ENCODE results near the gene CCDC134. TPM values are rescaled to one million over a fixed set of nuclear protein-coding genes. Genes with fewer than 3 reads are reported as not detected.

CCDC134 gene
- 1.8 and 2.0 TPM in 2 replicates for polyA plus RNA-seq (2012; rRNA removed)
- 1.3 and 1.4 TPM in 2 replicates for polyA plus RNA-seq (2012; cell fraction: cytosol; rRNA removed)
- polyA plus RNA-seq (2012; cell fraction: nucleus; rRNA removed) = 1.6 and 2.2 TPM in 2 replicates

DNA sequence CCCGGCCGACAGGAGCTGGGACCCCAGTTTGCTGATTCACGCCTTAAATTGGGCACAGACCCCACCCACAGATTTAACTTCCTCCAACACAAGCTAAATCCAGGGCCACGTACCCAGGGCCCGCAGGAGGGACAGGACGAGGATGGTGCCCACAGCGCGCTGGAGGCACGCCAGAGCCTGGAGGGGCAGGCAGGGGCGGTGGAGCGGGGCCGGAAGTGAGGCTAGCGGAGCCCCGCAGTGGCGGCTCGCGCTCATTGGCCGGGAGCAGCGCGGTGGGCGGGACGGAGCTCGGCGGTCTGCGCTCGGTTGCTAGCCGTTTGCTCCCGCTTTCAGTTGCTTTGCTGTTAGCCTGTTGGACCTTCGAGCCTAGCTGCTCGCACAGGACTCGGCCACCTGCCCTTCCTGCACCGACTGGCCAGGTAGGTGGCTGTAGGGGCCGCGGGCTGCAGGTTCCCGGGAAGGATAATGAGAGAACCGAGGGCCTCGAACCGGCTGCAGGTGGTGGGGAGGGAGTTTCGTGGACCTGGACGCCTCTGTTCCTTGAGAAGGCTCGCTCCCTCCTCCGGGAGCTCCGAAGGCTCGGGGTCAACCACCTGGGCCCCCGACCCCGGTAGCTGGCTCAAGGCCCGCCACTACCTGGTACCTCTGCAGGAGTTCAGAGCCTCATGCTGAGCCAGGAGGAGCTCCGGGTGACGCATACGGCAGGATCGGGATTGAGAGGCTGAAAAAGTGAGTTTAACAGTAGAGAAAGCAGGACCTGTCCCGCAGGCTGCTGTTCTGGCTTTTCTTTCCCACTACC lies at the start of gene CCDC134:
Gene CCDC134, plus strand, starts transcription at position 332 of the 799 bp plus-strand sequence. CDS start 8,212 bp downstream, outside the sequence.
- Histone ChIP-seq H3K4me3 (ENCODE audit: low read depth in 2 of 2, low read length in 1 of 2) (peak within 1 kb of the TSS; percentile 71 to 72), H3K9me3 (no peaks in the 10 kb centered on the region), H4K20me1 (ENCODE audit: insufficient read depth) (no peaks in the 10 kb centered on the region), H3K4me1 (ENCODE audit: control insufficient read depth in 1 of 2, insufficient read depth in 2 of 2, low read depth in 1 of 2, low read length in 1 of 2) (peaks cover 0 to 9% of the 10 kb centered on the region in 2 experiments; a peak in 2 of 4 replicates), H3K27ac (ENCODE audit: low read depth in 2 of 2, low read length in 1 of 2) (peak within 1 kb of the TSS; percentile 13 to 68; a peak in 2 of 4 replicates), H3K36me3 (replicated peaks in 1 of 2; ENCODE audit: control insufficient read depth in 1 of 2, insufficient read depth in 2 of 2, low read length in 1 of 2) (no peaks in the 10 kb centered on the region), H3K27me3 (ENCODE audit: insufficient read depth) (no peaks in the 10 kb centered on the region), H3K9me2 (no peaks in the 10 kb centered on the region), H3F3A (replicated peaks; ENCODE audit: insufficient read depth) (no peaks in the 10 kb centered on the region), H3K79me2 (ENCODE audit: insufficient read depth) (0 out of 2 replicates have a peak, but pooled peaks cover 6% of the 10 kb centered on the region), H2AFZ (ENCODE audit: low read depth) (peak within 1 kb of the TSS; percentile 91), H3K9ac (peak within 1 kb of the TSS; percentile 64), H3K4me2 (peak within 1 kb of the TSS; percentile 83)
- POLR2A ChIA-PET = interaction anchor here (1.0 kb wide), 1 partner anchor 103 kb away, joined by 4 read pairs; no protein-coding TSS in a partner anchor
- CTCF ChIA-PET = interaction anchor here (1.3 to 2.8 kb wide), 3 partner anchors 54 to 103 kb away, joined by 3 to 18 read pairs (median 4); no protein-coding TSS in a partner anchor
- WGBS (ENCODE audit: low lambda C conversion rate) = 3% methylated on average over 7 of the region's 52 CpGs
- peak; percentile 93 for DNase-seq
- TF ChIP-seq RCOR1 (IDR thresholded peaks at IDR 0.05; ENCODE audit: low read length) (no peak), FOXM1 (IDR thresholded peaks at IDR 0.05; ENCODE audit: low read depth) (no peak), FOSL2 (IDR thresholded peaks at IDR 0.05; ENCODE audit: borderline replicate concordance, low read depth) (no peak), RXRA (IDR thresholded peaks at IDR 0.05; ENCODE audit: borderline replicate concordance, low read depth) (no peak), MXI1 (IDR thresholded peaks at IDR 0.05; ENCODE audit: low read depth, low read length) (peak; percentile 32; the same call in 1 of the 2 replicates), ZBTB33 (IDR thresholded peaks at IDR 0.05; ENCODE audit: borderline replicate concordance, low read depth) (no peak), POLR2AphosphoS5 (IDR thresholded peaks at IDR 0.05; ENCODE audit: low read depth, low read length) (peak; percentile 52; the same call in 1 of the 2 replicates), EP300 (IDR thresholded peaks at IDR 0.05; ENCODE audit: borderline replicate concordance in 1 of 2, low read depth in 1 of 2, low read length in 1 of 2) (no peak), IRF3 (IDR thresholded peaks at IDR 0.05; ENCODE audit: low read depth, low read length) (no peak), YY1 (IDR thresholded peaks at IDR 0.05; ENCODE audit: low read depth) (no peak), GATA2 (CRISPR knock-in tag; IDR thresholded peaks at IDR 0.05) (no peak), GABPA (IDR thresholded peaks at IDR 0.05; ENCODE audit: low read depth) (peak; percentile 70), RFX5 (IDR thresholded peaks at IDR 0.05; ENCODE audit: low read length) (0 out of 2 replicates have a peak, but pooled peaks have one; percentile 22), MEF2A (IDR thresholded peaks at IDR 0.05; ENCODE audit: borderline replicate concordance, low read depth) (no peak), SIN3A (IDR thresholded peaks at IDR 0.05; ENCODE audit: borderline replicate concordance, low read depth, low read length) (no peak), SMC3 (IDR thresholded peaks at IDR 0.05; ENCODE audit: low read depth, low read length) (no peak), TAF1 (IDR thresholded peaks at IDR 0.05; ENCODE audit: borderline replicate concordance, low read depth, low read length) (peak; percentile 72; the same call in 1 of the 2 replicates), TEAD4 (IDR thresholded peaks at IDR 0.05; ENCODE audit: borderline replicate concordance, insufficient read depth) (no peak), USF2 (IDR thresholded peaks at IDR 0.05; ENCODE audit: borderline replicate concordance, low read depth, low read length) (no peak), PBX3 (IDR thresholded peaks at IDR 0.05) (no peak), ELF1 (IDR thresholded peaks at IDR 0.05) (no peak), CTCF (IDR thresholded peaks at IDR 0.05) (no peak)
- TF ChIP-seq, protein P1, sequence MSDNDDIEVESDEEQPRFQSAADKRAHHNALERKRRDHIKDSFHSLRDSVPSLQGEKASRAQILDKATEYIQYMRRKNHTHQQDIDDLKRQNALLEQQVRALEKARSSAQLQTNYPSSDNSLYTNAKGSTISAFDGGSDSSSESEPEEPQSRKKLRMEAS (IDR thresholded peaks at IDR 0.05; ENCODE audit: low read depth) = peak; percentile 51; the same call in 1 of the 2 replicates
- TF ChIP-seq, protein P2, sequence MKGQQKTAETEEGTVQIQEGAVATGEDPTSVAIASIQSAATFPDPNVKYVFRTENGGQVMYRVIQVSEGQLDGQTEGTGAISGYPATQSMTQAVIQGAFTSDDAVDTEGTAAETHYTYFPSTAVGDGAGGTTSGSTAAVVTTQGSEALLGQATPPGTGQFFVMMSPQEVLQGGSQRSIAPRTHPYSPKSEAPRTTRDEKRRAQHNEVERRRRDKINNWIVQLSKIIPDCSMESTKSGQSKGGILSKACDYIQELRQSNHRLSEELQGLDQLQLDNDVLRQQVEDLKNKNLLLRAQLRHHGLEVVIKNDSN (IDR thresholded peaks at IDR 0.05; ENCODE audit: borderline replicate concordance, low read depth) = no peak
